NCI-H1694 treated with DMSO at 0.1 percent for 48 hours (cell line): Measurements from ENCODE around the gene VAT1.
A peak's percentile ranks its signal among the peaks of the same experiment; 100 is the strongest.
"Not testable (repeated sequence)": the region's sequence is repeated elsewhere in the genome, so short reads cannot be mapped to it uniquely, and the experiment has no call there.

Source experiments
- DNase-seq: peaks from one replicate; lab custom pipeline; 2025; lab: John Stamatoyannopoulos, UW

The VAT1 gene

GRCh38 chr17:43006639-43007551 is 15.3 kb downstream of the VAT1 start, which contains the start of gene IFI35:
Gene IFI35, plus strand, starts transcription at chr17:43006784. Its CDS starts 164 bp downstream, at chr17:43006948.
- DNase-seq, result peak; percentile 30

GRCh38 chr17:43003542-43004172 is 18.5 kb downstream of the VAT1 start:
- no peak for DNase-seq

GRCh38 chr17:43000894-43001293 is 21.3 kb downstream of the VAT1 start:
- not testable (repeated sequence) for DNase-seq

- DNase-seq, result no peak
Observed at GRCh38 chr17:42999003-42999525, 23.1 kb downstream of the VAT1 start.

GRCh38 chr17:42997984-42998938 is 23.9 kb downstream of the VAT1 start, which contains the start of gene RPL27:
Gene RPL27, plus strand, starts transcription at chr17:42998419. Its CDS starts 332 bp downstream, at chr17:42998751.
- peak; percentile 99 for DNase-seq

GRCh38 chr17:42997390-42997983 is 24.7 kb downstream of the VAT1 start:
- DNase-seq, result no peak

- DNase-seq, result not testable (repeated sequence)
Observed at GRCh38 chr17:42993913-42994312, 28.3 kb downstream of the VAT1 start.

GRCh38 chr17:42992872-42993271 is 29.3 kb downstream of the VAT1 start:
- DNase-seq, result no peak

GRCh38 chr17:42991471-42991870 is 30.7 kb downstream of the VAT1 start:
- DNase-seq, result no peak

- DNase-seq, result no peak
Observed at GRCh38 chr17:42989726-42990652, 32.2 kb downstream of the VAT1 start.

- no peak for DNase-seq
Observed at GRCh38 chr17:42989141-42989540, 33.0 kb downstream of the VAT1 start.

GRCh38 chr17:42985225-42985624 is 37.0 kb downstream of the VAT1 start:
- no peak for DNase-seq

- no peak for DNase-seq
Observed at GRCh38 chr17:42982266-42982665, 39.9 kb downstream of the VAT1 start.

- no peak for DNase-seq
Observed at GRCh38 chr17:42980766-42981397, 41.3 kb downstream of the VAT1 start.

- DNase-seq, result peak; percentile 57
Observed at GRCh38 chr17:42980274-42980765, 41.9 kb downstream of the VAT1 start, which contains the start of gene RUNDC1. Gene RUNDC1, plus strand, starts transcription at chr17:42980565. Its CDS starts 12 bp downstream, at chr17:42980577.

- peak; percentile 63 for DNase-seq
Observed at GRCh38 chr17:42979511-42980273, 42.5 kb downstream of the VAT1 start, which contains the start of gene PTGES3L. Gene PTGES3L, minus strand, starts transcription at chr17:42980080. Its CDS starts 27 bp downstream, at chr17:42980053.

- not testable (repeated sequence) for DNase-seq
Observed at GRCh38 chr17:42975701-42976100, 46.5 kb downstream of the VAT1 start.

GRCh38 chr17:42975265-42975664 is 46.9 kb downstream of the VAT1 start:
- no peak for DNase-seq
